RWPE2 (cell line): ENCODE results near the gene COL4A3.
A peak's percentile ranks its signal among the peaks of the same experiment; 100 is the strongest.
"Not testable (repeated sequence)": the region's sequence is repeated elsewhere in the genome, so short reads cannot be mapped to it uniquely, and the experiment has no call there.

Source experiments
- ATAC-seq: fragments of 200-7000 bp; cut with Tn5 transposase; 3 replicates; pipeline ENCODE4 v1.9.1; 2021; ENCODE audit warnings: low read depth
- DNase-seq: peaks from one replicate; pipeline ENCODE4 v3.0.0-alpha.2; 2020; ENCODE audit warnings: low spot score
- H3K27ac ChIP-seq: fragments of 450-650 bp; 2 replicates; pipeline ENCODE4 v1.5.1; 2017; ENCODE audit warnings: mild to moderate bottlenecking; ENCODE audit not compliant: poor library complexity, severe bottlenecking
- H3K27me3 ChIP-seq: fragments of 250-450 bp; sonication (Bioruptor Pico); 2 replicates; pipeline ENCODE4 v1.5.1; 2021; ENCODE audit warnings: mild to moderate bottlenecking, moderate library complexity; ENCODE audit not compliant: insufficient read depth, poor library complexity, severe bottlenecking
- H3K36me3 ChIP-seq: fragments of 250-450 bp; sonication (Bioruptor Pico); 2 replicates; pipeline ENCODE4 v1.5.1; 2020; ENCODE audit warnings: low read depth, mild to moderate bottlenecking, moderate library complexity
- H3K4me1 ChIP-seq: fragments of 250-450 bp; sonication (Bioruptor Pico); 2 replicates; pipeline ENCODE4 v1.5.1; 2021; ENCODE audit warnings: mild to moderate bottlenecking, moderate library complexity; ENCODE audit not compliant: insufficient read depth, poor library complexity, severe bottlenecking
- H3K4me3 ChIP-seq: fragments of 250-450 bp; sonication (Bioruptor Pico); 2 replicates; pipeline ENCODE4 v1.5.1; 2021; ENCODE audit warnings: mild to moderate bottlenecking, moderate library complexity; ENCODE audit not compliant: severe bottlenecking
- H3K9me3 ChIP-seq: fragments of 250-450 bp; sonication (Bioruptor Pico); 2 replicates; pipeline ENCODE4 v1.5.1; 2021; ENCODE audit warnings: mild to moderate bottlenecking, moderate library complexity; ENCODE audit not compliant: severe bottlenecking
- TF ChIP-seq, protein P1 (sequence below): fragments of 450-650 bp; IDR thresholded peaks from one replicate; pipeline ENCODE4 v1.5.1; 2017; ENCODE audit warnings: mild to moderate bottlenecking, moderate library complexity; ENCODE audit not compliant: poor library complexity, severe bottlenecking

Gene COL4A3

DNA sequence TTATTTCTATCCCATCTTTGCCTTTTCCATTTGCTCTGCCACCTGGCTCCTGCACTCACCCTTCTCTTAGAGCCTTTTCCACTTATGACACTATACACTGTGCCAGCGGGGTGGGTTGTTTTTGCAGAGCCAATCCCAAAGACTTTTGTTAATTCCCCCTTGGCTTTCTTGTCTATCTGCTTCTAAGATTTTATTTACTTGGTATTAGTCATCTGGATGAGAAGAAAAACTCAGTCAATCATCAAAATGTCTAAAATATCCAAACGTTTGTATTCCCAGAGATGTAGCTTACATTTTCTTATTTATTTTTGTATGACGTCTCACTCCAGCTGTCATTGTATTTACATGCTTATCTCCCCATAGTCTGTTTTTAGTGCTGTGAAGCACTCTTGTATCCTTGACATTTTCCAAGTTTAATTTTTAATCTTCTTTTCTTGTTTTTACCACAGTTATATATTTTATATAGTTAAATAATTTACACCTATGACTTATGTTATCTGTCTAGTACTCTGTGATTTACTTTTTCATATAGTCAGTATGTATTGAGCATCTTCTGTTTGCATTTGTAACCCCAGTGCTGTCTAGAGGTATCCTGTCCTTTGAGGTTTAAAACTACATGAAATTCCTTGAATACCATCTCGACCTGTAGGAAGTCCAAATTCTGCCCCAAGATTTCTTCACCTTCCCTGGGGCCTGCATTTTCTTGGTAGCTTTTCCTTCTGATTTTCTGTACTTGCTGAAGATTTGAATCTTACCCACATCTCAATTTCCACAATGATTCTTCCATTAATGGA, 55.1 kb downstream of the COL4A3 start:
- Histone ChIP-seq H3K4me1 (no peaks in the 10 kb centered on the region), H3K9me3 (no peaks in the 10 kb centered on the region), H3K27me3 (no peaks in the 10 kb centered on the region), H3K27ac (no peak overlapping the region), H3K4me3 (no peak overlapping the region), H3K36me3 (no peaks in the 10 kb centered on the region)
- TF ChIP-seq, protein P1, sequence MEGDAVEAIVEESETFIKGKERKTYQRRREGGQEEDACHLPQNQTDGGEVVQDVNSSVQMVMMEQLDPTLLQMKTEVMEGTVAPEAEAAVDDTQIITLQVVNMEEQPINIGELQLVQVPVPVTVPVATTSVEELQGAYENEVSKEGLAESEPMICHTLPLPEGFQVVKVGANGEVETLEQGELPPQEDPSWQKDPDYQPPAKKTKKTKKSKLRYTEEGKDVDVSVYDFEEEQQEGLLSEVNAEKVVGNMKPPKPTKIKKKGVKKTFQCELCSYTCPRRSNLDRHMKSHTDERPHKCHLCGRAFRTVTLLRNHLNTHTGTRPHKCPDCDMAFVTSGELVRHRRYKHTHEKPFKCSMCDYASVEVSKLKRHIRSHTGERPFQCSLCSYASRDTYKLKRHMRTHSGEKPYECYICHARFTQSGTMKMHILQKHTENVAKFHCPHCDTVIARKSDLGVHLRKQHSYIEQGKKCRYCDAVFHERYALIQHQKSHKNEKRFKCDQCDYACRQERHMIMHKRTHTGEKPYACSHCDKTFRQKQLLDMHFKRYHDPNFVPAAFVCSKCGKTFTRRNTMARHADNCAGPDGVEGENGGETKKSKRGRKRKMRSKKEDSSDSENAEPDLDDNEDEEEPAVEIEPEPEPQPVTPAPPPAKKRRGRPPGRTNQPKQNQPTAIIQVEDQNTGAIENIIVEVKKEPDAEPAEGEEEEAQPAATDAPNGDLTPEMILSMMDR, result no peak
- DNase-seq, result no peak
- ATAC-seq, result no peak

DNA sequence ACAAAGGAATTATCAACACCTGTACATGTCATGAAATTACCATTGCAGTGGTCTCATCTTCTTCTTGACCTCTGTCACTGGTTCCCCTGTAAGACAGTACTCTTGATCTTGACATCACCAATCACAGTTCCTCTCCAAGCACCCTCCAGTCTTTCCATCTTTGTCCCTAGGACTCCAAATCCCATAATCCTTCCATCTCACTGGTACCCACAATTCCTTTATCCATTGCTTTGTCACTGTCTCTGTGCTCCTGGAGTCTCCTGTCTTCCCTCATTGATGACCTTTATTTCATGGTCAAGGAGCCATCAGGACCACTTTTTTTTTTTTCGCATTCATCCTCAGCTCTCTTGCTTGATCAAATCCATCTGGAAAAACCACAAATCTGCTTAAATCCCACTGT, 56.7 kb downstream of the COL4A3 start:
- H3K27me3 ChIP-seq, result no peaks in the 10 kb centered on the region
- TF ChIP-seq, protein P1, result no peak
- H3K36me3 ChIP-seq, result no peaks in the 10 kb centered on the region
- H3K27ac ChIP-seq, result no peak overlapping the region
- no peak overlapping the region for H3K4me3 ChIP-seq
- no peaks in the 10 kb centered on the region for H3K4me1 ChIP-seq
- ATAC-seq (no peak), DNase-seq (no peak)
- no peaks in the 10 kb centered on the region for H3K9me3 ChIP-seq

DNA sequence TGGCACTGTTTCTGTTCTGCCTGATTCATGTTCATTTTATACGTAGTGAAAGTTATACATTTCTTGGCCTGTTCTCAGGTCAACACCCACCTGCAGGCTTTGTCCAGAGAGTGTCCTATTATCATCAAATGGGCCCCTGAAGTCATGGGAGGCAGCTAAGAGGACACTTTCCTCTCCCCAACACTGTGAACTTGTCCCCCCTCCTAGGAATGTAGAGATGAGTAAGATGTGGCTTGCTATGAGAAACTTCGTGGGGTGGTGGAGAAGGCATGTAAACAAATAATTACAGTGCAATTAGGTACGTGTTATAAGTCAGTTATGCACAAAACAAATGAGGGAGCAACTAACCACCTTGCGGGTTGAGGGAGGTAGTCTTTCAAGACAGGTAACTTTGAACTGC, 57.9 kb downstream of the COL4A3 start:
- no peaks in the 10 kb centered on the region for H3K36me3 ChIP-seq
- no peaks in the 10 kb centered on the region for H3K4me1 ChIP-seq
- ATAC-seq (no peak), DNase-seq (no peak)
- no peaks in the 10 kb centered on the region for H3K9me3 ChIP-seq
- TF ChIP-seq, protein P1, result no peak
- no peak overlapping the region for H3K27ac ChIP-seq
- H3K4me3 ChIP-seq, result no peak overlapping the region
- no peaks in the 10 kb centered on the region for H3K27me3 ChIP-seq

DNA sequence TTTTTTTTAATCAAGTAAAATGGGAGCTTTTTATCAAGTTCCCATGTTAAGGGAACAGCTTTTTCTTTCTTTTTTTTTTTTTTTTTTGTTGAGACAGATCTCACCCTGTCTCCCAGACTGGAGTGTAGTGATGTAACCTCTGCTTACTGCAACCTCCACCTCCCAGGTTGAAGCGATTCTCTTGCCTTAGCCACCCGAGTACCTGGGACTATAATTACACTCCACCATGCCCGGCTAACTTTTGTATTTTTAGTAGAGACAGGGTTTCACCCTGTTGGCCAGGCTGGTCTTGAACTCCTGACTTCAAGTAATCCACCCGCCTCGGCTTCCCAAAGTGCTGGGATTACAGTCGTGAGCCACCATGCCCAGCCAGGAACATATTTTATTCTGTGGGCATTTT, 61.2 kb downstream of the COL4A3 start:
- not testable (repeated sequence) for H3K27me3 ChIP-seq, H3K4me1 ChIP-seq, H3K36me3 ChIP-seq, DNase-seq, H3K9me3 ChIP-seq, H3K27ac ChIP-seq, H3K4me3 ChIP-seq, ATAC-seq

DNA sequence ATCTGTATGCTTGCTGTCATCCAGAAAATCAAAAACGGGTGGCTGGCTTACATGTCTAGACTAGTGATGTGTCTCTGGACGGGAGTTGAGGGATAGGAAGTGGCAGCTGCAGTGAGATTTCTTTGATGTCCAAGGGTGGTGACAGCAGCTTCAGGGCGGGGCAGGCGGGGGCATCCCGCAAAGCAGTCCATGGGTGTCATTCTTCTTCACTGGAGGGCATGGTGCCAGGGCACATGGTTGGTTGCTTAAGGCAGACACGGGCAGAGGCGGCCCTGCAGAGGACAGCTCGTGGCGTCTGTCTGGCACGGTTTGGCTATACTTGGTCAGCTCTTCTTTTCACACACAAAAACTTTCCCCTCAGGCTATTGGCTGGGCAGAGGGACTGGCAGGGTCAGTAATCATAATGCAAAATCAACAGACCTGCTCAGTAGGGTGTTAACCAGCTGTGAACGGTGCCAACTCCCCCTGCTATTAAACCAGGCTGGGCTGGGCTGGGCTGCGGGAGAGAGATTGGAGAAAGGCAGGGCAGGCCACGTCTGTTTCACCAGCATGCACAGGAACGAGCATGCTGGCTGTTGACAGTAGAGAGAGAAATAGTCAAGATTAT, 63.7 kb downstream of the COL4A3 start:
- no peak overlapping the region for H3K27ac ChIP-seq

More for the DNA sequence above, 63.7 kb downstream of the COL4A3 start:
- DNase-seq (no peak), ATAC-seq (peak; percentile 71)
- Histone ChIP-seq H3K9me3 (no peaks in the 10 kb centered on the region), H3K36me3 (no peaks in the 10 kb centered on the region), H3K4me1 (no peaks in the 10 kb centered on the region), H3K27me3 (no peaks in the 10 kb centered on the region), H3K4me3 (no peak overlapping the region)
- TF ChIP-seq, protein P1, result no peak
